ENCODE data around the gene TNIK.

DNA sequence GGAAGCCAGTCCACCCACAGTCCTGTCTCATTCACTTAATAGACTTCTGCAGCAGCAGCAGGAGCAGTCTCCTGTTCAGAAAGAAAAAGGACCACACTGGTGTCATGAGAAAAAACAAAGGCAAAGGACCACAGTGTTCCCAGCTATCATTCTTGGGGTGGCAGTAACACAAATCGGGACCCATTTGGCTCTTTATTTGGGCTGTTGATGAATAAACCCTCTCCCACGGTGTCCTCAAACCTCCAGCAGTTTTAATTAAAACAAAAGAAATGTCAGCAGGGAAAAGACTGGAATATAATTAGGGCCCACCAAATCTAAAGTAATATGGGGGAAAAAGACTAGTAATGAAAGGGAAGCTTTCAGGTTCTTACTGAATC is 223.2 kb downstream of the TNIK start:
- TF ChIP-seq, protein P1, sequence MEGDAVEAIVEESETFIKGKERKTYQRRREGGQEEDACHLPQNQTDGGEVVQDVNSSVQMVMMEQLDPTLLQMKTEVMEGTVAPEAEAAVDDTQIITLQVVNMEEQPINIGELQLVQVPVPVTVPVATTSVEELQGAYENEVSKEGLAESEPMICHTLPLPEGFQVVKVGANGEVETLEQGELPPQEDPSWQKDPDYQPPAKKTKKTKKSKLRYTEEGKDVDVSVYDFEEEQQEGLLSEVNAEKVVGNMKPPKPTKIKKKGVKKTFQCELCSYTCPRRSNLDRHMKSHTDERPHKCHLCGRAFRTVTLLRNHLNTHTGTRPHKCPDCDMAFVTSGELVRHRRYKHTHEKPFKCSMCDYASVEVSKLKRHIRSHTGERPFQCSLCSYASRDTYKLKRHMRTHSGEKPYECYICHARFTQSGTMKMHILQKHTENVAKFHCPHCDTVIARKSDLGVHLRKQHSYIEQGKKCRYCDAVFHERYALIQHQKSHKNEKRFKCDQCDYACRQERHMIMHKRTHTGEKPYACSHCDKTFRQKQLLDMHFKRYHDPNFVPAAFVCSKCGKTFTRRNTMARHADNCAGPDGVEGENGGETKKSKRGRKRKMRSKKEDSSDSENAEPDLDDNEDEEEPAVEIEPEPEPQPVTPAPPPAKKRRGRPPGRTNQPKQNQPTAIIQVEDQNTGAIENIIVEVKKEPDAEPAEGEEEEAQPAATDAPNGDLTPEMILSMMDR (IDR thresholded peaks at IDR 0.05; ENCODE audit: low read depth, low read length, poor library complexity, severe bottlenecking), result no peak
- TF ChIP-seq EZH2phosphoT487 (IDR thresholded peaks at IDR 0.05; ENCODE audit: borderline replicate concordance, low read length), result no peak

Measured in DOHH2 (cell line).